Amygdala (tissue), 56 donors: ENCODE data around the gene EXOC3L4.
A peak's percentile ranks its signal among the peaks of the same experiment; 100 is the strongest.
"Not testable (repeated sequence)": the region's sequence is repeated elsewhere in the genome, so short reads cannot be mapped to it uniquely, and the experiment has no call there.

Experiments used
- DNase-seq, 56 donors: peaks; one replicate each; lab custom pipeline; 2025; lab: John Stamatoyannopoulos, UW

EXOC3L4 gene

DNA sequence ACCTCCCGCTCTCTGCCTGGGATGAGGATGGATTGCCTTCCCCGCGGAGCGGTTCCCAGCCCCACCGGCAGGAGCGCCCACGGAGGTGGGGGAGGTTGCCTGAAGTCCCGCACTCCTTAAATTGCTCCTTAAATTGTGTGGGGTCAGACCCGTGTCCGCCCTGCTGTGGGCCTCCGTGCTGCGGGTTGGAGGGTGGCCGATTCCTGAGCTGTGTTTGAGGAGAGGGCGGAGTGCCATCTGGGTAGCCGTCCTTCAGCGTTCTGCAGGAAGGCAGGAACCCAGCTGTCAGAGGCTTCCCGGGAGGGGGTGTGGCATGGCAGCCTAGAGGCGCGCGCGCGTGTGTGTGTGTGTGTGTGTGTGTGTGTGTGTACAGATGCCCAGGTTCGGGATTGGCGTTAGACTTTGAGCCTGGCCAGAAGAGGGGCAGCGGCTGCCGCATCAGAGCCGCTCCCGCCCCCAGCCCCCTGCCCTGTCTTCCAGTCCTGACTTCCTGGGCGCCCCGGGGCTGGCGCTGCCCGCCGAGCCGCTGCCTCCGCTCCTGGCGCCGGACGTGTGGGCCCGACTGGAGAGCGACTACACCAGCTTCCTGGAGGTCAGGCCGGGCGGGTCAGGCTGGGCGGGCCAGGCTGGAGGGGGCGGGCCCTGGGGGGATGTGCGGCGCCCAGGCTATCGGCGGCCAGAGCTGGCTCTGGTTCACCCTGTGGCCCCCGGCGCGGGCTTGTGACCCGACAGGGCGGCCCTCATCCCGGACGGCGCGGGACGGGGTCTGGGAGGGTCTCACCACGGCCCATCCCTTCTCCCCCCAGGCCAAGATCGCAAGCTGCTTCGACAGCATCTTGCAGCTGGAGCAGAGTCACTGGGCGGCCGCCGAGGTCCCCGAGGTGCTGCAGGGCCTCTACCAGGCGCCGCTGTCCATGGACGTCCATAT, 9.2 kb downstream of the EXOC3L4 start:
- DNase-seq: peak in 1 of 56 donors; percentile 23

- no peak for DNase-seq
Measured at GRCh38 chr14:103104389-103104653, 9.8 kb downstream of the EXOC3L4 start.

- peak in 27 of 56 donors; percentile 13 to 69 (median 32) for DNase-seq
Measured at GRCh38 chr14:103104654-103105452, 10.3 kb downstream of the EXOC3L4 start.

- DNase-seq: no peak
Measured at GRCh38 chr14:103105580-103106150, 11.1 kb downstream of the EXOC3L4 start.

DNA sequence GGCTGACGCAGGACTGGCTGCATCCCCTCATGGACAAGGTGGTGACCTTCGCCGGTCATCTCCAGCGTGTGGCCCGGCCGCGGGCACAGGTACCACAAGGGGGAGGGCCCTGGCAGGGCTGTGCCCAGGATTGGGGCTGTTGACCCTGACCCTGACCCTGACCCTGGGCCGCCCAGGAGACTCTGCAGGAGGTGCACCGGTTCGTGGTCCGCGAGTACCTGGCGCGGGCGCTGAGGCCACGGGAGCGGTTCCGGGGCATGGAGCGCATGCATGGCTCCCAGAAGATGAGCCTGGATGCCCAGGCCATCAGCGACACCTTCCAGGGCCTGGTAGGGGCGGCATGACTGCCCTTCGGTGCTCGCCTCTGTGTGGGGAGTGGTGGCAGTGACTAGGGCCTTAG, 12.9 kb downstream of the EXOC3L4 start:
- DNase-seq: no peak

DNA sequence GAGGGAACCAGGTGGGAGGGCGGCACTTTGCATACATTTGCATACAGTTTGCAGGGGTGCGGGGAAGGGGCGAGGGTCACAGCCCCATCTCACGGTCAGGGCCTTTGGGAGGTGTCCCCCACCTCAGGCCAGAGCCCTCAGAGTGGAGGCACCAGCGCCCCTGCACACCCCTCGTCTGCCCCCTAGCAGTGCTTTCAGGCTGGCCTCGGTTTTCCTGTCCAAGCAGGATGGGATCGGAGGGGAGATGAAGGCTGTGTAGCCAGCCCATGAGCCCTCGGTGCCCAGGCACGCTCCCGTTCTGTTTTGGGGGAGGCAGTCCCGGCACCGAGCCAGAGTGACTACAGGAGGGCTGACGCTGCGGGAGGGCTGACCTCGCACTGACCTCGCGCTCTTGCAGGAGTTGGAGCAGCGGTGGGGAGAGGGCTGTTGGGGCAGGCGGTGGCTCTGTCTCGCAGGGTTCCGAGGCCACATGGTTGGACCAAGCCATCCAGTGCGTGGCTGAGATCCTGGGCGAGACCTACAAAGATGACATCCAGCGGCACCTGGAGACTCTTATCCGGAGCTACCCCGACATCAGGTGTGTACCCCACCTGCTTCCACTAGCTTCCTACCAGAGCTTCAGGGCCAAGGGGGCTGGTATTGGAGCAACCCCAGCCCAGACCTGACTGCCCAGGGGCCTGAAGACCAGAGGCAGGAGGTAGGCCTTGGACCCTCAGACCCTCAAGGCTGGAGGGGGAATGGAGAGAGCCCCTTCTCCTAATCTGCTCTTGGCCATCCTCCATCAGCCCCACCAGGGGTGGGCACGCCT, 13.6 kb downstream of the EXOC3L4 start:
- DNase-seq: no peak

DNA sequence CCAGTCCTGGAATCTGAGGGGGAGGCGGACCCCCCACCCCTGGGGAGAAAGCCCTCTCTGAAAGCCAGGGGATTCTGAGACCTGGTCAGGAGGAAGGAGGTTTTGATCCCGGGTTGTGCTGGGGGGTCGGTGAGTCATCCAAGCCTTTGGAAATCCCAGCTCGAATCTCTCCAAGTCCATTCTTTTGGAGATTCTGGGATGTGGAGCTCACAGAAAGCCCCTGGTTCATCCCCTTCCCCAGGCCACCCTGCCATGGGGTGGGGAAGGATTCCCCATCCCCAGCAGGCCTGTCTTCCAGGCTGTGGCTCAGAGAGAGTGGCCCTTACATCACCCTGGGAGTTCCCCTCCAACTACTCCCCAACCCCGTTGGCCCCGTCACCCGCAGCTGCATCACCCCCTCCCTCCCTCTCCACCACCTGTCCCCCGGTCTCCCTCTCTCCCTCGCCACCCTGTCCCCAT, 14.3 kb downstream of the EXOC3L4 start:
- peak in 1 of 56 donors; percentile 22 for DNase-seq

GRCh38 chr14:103109535-103110441, 15.3 kb downstream of the EXOC3L4 start:
- no peak for DNase-seq

GRCh38 chr14:103110681-103111231, 16.2 kb downstream of the EXOC3L4 start:
- no peak for DNase-seq

DNA sequence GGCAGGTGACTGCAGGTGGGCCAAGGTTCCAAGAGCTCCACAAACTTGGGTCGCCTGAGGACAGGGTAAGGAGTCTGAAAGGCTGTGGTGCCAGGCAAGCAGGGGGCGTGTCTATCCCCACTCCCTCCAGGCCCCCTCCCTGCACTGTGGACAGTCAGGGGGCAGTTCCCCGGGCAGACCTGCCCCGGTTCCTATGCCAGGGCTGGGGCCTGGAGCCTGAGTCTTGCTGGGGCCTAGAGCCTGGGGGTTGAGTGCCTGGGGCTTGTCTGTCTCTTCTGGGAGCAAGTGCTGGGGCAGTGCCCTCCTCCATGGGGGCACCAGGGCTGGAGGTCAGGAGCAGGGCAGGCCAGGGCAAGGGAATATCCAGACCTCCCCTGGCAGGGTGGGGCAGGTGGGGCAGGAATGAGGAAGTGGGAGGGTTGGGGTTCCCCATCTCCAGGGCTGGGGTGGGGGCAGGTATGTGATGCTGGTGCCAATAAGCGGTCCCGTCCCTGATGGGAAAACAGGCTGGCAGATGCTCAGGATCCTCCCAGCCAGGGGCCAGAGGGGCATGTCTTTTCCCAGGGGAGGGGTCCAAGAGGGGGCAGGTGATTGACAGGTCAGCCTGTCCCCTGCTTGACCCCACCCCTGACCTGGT, 16.8 kb downstream of the EXOC3L4 start:
- DNase-seq: no peak

- DNase-seq: no peak
Measured at GRCh38 chr14:103112400-103113243, 18.1 kb downstream of the EXOC3L4 start.

DNA sequence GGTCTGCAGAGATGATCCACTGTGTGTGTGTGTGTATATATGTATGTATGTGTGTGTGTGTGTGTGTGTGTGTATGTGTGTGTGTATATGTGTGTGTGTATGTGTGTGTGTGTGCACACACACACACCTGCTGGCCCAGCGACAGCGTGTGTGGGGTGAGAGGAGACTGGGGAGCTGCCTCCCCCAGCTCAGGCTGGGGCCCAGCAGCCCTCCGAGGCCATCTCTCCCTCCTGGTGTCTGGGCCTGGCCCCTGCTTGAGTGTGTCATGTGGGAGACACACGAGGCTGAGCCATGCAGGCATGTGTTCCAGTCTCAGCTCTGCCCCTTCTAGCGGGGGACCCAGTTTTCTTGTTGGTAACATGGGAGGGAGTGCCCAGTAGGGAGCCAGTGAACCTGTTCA, 18.8 kb downstream of the EXOC3L4 start:
- DNase-seq: no peak

GRCh38 chr14:103113774-103114173, 19.2 kb downstream of the EXOC3L4 start:
- no peak for DNase-seq

GRCh38 chr14:103115086-103115679, 20.7 kb downstream of the EXOC3L4 start:
- not testable (repeated sequence) for DNase-seq

DNA sequence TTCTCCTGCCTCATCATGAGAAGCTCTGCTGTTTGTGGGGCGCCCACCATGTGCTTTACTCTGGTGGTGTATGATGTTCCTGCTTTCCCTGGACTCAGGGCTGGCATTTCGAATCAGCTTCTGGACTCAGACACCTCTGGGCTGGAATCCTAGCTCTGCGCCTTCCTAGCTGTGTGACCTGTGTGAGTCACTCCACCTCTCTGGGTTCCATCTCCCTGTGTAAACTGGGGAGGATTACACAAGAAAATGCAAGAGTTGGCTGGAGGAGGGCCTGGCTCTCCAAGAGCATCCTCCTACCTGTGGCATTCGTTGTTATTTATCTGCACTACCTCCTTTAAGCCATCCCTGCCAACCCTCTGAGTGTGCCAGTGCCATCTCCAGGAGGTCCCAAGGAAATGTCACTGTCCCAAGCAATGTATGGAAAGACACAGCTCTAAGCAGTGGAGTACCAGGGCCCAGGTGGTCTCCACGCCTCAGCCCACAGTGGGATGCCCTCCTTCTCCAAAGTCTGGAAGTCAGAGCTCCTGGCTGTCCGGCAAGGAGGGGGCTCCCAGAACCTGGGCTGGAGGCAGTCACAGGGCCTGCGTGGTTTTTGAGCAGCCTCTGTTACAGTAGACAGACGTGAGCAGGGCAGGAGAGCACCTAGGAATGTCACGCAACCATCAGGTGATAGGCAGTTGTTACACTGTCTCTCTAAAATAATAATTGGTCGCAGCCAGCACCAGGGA, 21.5 kb downstream of the EXOC3L4 start:
- no peak for DNase-seq

GRCh38 chr14:103116636-103117035, 22.1 kb downstream of the EXOC3L4 start:
- DNase-seq: no peak
